Transverse colon (tissue), 4 donors: Measurements from ENCODE around the gene KCNIP3. TPM values are rescaled to one million over a fixed set of nuclear protein-coding genes. Genes with fewer than 3 reads are reported as not detected.

Experiments used
- DNase-seq: peaks from one replicate; pipeline ENCODE4 v3.0.0-alpha.2; 2019
- H3K27ac ChIP-seq, 4 donors: fragments of 200-600 bp; sonication (generic); 2 replicates each; pipeline ENCODE4 v1.5.1; 2016 to 2018; ENCODE audit warnings: inconsistent platforms in 4 of 4
- H3K27me3 ChIP-seq: fragments of 200-600 bp; sonication (generic); 2 replicates; pipeline ENCODE4 v1.5.1; 2017; ENCODE audit warnings: inconsistent platforms
- H3K36me3 ChIP-seq, 4 donors: fragments of 200-600 bp; sonication (generic); 2 replicates each; pipeline ENCODE4 v1.5.1; 2017 to 2019; ENCODE audit warnings: inconsistent platforms in 4 of 4
- H3K4me1 ChIP-seq, 4 donors: fragments of 200-600 bp; sonication (generic); 2 replicates each; pipeline ENCODE4 v1.5.1; 2017 to 2020; ENCODE audit warnings: inconsistent platforms in 4 of 4
- H3K4me3 ChIP-seq, 4 donors: fragments of 200-600 bp; sonication (generic); 1 replicate in 1 of 4; 2 replicates in 3 of 4; pipeline versions ENCODE4 v1.5.1 to v1.6.1; 2017 to 2019; ENCODE audit warnings: inconsistent platforms in 4 of 4
- H3K9me3 ChIP-seq, 2 donors: fragments of 200-600 bp; sonication (generic); 2 replicates each; pipeline ENCODE4 v1.5.1; 2017 to 2019; ENCODE audit warnings: inconsistent platforms in 2 of 2
- CTCF ChIP-seq, 5 experiments: fragments of 200-600 bp in 3 of 5; fragments of 450-650 bp in 2 of 5; sonication (generic) in 3 of 5; IDR thresholded peaks; 1 replicate in 2 of 5; 2 replicates in 3 of 5; pipeline ENCODE4 v1.5.1; 2016 to 2017; ENCODE audit warnings: antibody characterized with exemption in 5 of 5, inconsistent platforms in 3 of 5, mild to moderate bottlenecking in 2 of 5, moderate library complexity in 1 of 5
- EP300 ChIP-seq: sonication (generic); formaldehyde crosslinking; IDR thresholded peaks from one replicate; pipeline ENCODE4 v1.6.1; 2017; ENCODE audit warnings: antibody characterized with exemption, low read depth
- POLR2A ChIP-seq: fragments of 450-650 bp; IDR thresholded peaks from one replicate; pipeline ENCODE4 v1.6.1; 2016; ENCODE audit warnings: antibody characterized with exemption, mild to moderate bottlenecking, moderate library complexity
- POLR2AphosphoS5 ChIP-seq, 3 donors: sonication (generic); formaldehyde crosslinking; IDR thresholded peaks; one replicate each; pipeline ENCODE4 v1.6.1; 2016; ENCODE audit warnings: antibody characterized with exemption in 3 of 3
- WGBS, 2 donors: methylation state at CpG; one replicate each; pipeline ENCODE4 v1.1.5; 2018; ENCODE audit warnings: low coverage in 1 of 2; 5-methylcytosine and 5-hydroxymethylcytosine counted together
- in situ Hi-C, 4 donors: fragments of 200-750 bp; cut with MboI; loops; one replicate each; pipeline versions ENCODE4 v1.15.0 to v1.15.1; 2017; ENCODE audit warnings: low sequenced_read_pairs in 3 of 4, low pct_ligation_motif_present in 1 of 4, low pct_unique_long_range_greater_than_20kb in 1 of 4
- intact Hi-C: fragments of 100-400 bp; cut with DNase I; formaldehyde crosslinking; loops from one replicate; pipeline ENCODE4 v1.15.1; 2023; ENCODE audit warnings: low total_unique reads
- total RNA-seq, 4 donors: library from RNA; depleted of rRNA; stranded (reverse); fragments of >200 nt; gene quantifications; one replicate each; pipeline ENCODE4 v1.1.0, GENCODE V29; 2016

The KCNIP3 gene
- total RNA-seq, 4 donors from 2014 or later = 1.8 to 4.0 (median 2.2) TPM

GRCh38 chr2:95332036-95332435, 34.9 kb downstream of the KCNIP3 start:
- in situ Hi-C loops = no loop called here
- DNase-seq = no peak

GRCh38 chr2:95333056-95333455, 35.9 kb downstream of the KCNIP3 start:
- Histone ChIP-seq H3K9me3 (no peaks in the 10 kb centered on the region), H3K4me3 (no peak overlapping the region), H3K4me1 (peaks cover 0 to 7% (median 1%) of the 10 kb centered on the region in 4 donors), H3K36me3 (no peaks in the 10 kb centered on the region), H3K27me3 (no peaks in the 10 kb centered on the region), H3K27ac (peak overlapping the region in 1 of 4 donors; percentile 67)
- no peak for DNase-seq
- 85 to 100% methylated on average over 1 to 7 of the region's 7 CpGs for WGBS, 2 donors
- TF ChIP-seq CTCF (IDR thresholded peaks at IDR 0.05) = no peak
- TF ChIP-seq EP300 = no peak
- TF ChIP-seq POLR2AphosphoS5 (IDR thresholded peaks at IDR 0.05) = no peak
- TF ChIP-seq POLR2A = no peak
- in situ Hi-C loops (no loop called here), intact Hi-C loops (loop anchor here (10.0 kb wide), 1 partner anchor 128 kb away; the partner anchor contains the start of gene ZNF892)

More at GRCh38 chr2:95332036-95332435, 34.9 kb downstream of the KCNIP3 start:
- Histone ChIP-seq H3K9me3 (no peaks in the 10 kb centered on the region), H3K27ac (no peak overlapping the region), H3K36me3 (no peaks in the 10 kb centered on the region), H3K4me1 (peaks cover 0 to 7% (median 1%) of the 10 kb centered on the region in 4 donors), H3K27me3 (no peaks in the 10 kb centered on the region), H3K4me3 (no peak overlapping the region)
- WGBS, 2 donors = 88 to 91% methylated on average over 3 to 8 of the region's 8 CpGs
- no peak for TF ChIP-seq POLR2AphosphoS5 (IDR thresholded peaks at IDR 0.05)
- no peak for TF ChIP-seq CTCF (IDR thresholded peaks at IDR 0.05)
- TF ChIP-seq POLR2A = no peak
- no peak for TF ChIP-seq EP300
- intact Hi-C loops = loop anchor here (10.0 kb wide), 1 partner anchor 127 kb away; the partner anchor contains the start of gene ZNF892

GRCh38 chr2:95333888-95334338, 36.8 kb downstream of the KCNIP3 start:
- peak; percentile 73 for DNase-seq
- H3K9me3 ChIP-seq = no peaks in the 10 kb centered on the region
- 26% methylated on average over 11 of the region's 11 CpGs; no CpG with 5 or more reads in 1 of the 2 donors for WGBS, 2 donors
- intact Hi-C loops = loop anchor here (10.0 kb wide), 1 partner anchor 129 kb away; the partner anchor contains the start of gene ZNF892
- H3K36me3 ChIP-seq = no peaks in the 10 kb centered on the region
- in situ Hi-C loops = no loop called here
- peaks cover 0 to 7% (median 1%) of the 10 kb centered on the region in 4 donors for H3K4me1 ChIP-seq
- no peaks in the 10 kb centered on the region for H3K27me3 ChIP-seq
- TF ChIP-seq POLR2A = no peak
- peak; percentile 24 to 51 (median 41) for TF ChIP-seq POLR2AphosphoS5 (IDR thresholded peaks at IDR 0.05)
- TF ChIP-seq EP300 = peak; percentile 40
- no peak for TF ChIP-seq CTCF (IDR thresholded peaks at IDR 0.05)
- H3K4me3 ChIP-seq = no peak overlapping the region
- peak overlapping the region in 2 of 4 donors; percentile 53 to 67 for H3K27ac ChIP-seq

GRCh38 chr2:95334916-95335641, 37.9 kb downstream of the KCNIP3 start:
- Histone ChIP-seq H3K27me3 (no peaks in the 10 kb centered on the region), H3K4me1 (peaks cover 0 to 7% (median 1%) of the 10 kb centered on the region in 4 donors), H3K36me3 (no peaks in the 10 kb centered on the region), H3K4me3 (no peak overlapping the region), H3K9me3 (no peaks in the 10 kb centered on the region), H3K27ac (no peak overlapping the region)
- in situ Hi-C loops = no loop called here
- intact Hi-C loops = loop anchor here (10.0 kb wide), 1 partner anchor 130 kb away; the partner anchor contains the start of gene ZNF892
- TF ChIP-seq CTCF (IDR thresholded peaks at IDR 0.05) = no peak
- DNase-seq = no peak
- WGBS, 2 donors = 100% methylated on average over 1 of the region's 1 CpG
